GM18951 (cell line): ENCODE data around the gene STX8.

Source experiments
- POLR2A ChIP-seq: IDR thresholded peaks from 4 replicates; pipeline ENCODE4 v1.6.1; 2011; ENCODE audit warnings: mild to moderate bottlenecking; ENCODE audit not compliant: insufficient read length, insufficient read depth; ENCODE audit errors: extremely low read depth
- in situ Hi-C: fragments of 300-500 bp; cut with MboI; formaldehyde crosslinking; loops from one replicate; pipeline ENCODE4 v1.12.0; 2022; ENCODE audit warnings: low sequenced_read_pairs, mixed read lengths, inconsistent platforms; ENCODE audit not compliant: unreplicated experiment

The STX8 gene

DNA sequence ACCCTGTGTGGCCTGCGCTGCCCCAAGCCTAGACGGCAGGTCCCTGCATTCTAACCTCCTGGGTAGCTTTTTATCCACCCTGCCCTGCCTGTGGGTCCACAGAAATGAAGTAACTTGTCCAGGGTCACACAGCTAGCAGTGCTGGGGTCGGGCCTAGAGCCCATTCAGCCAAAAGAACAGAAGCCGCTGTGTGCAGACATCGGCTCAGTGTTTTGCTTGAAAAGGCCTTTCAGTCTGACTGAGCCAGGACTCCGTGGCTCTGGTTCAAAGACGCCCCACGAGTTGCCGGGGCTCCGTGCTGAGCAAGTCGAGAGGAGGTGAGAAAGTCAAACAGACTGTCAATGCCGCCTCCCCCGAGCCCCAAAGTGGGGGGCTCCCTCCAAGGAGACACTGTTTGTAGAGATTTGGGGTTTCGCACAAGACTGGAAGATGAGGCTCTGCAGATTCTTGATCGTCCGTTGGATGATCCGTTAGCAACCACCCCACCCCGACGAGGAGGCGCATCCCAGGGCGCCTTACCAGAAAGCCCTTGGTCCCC lies 328.1 kb downstream of the STX8 start:
- in situ Hi-C loops: no loop called here
- TF ChIP-seq POLR2A: no peak

- no peak for TF ChIP-seq POLR2A
- in situ Hi-C loops: no loop called here
Observed at GRCh38 chr17:9244066-9245052, 331.3 kb downstream of the STX8 start.

GRCh38 chr17:9242983-9243382 lies 332.6 kb downstream of the STX8 start:
- no peak for TF ChIP-seq POLR2A
- in situ Hi-C loops: no loop called here

DNA sequence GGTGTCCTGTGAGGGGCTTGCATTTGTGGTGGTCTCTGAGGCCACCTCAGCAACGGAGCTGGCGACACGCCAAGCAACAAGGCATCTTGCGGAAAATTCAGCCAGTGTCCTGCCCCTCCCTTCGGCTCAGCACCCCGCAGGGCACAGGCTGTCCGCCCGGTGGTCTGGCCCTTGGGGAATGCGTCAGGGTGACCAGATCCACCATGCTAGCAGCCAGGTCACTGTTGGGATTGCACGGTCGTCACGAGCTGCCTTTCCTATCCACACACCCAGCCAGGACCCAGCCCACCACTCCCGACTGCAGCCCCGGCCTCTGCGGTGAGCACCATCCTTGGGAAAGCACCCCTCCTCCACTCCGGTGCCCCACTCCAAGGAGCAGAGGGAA lies 333.1 kb downstream of the STX8 start:
- in situ Hi-C loops: no loop called here
- no peak for TF ChIP-seq POLR2A

DNA sequence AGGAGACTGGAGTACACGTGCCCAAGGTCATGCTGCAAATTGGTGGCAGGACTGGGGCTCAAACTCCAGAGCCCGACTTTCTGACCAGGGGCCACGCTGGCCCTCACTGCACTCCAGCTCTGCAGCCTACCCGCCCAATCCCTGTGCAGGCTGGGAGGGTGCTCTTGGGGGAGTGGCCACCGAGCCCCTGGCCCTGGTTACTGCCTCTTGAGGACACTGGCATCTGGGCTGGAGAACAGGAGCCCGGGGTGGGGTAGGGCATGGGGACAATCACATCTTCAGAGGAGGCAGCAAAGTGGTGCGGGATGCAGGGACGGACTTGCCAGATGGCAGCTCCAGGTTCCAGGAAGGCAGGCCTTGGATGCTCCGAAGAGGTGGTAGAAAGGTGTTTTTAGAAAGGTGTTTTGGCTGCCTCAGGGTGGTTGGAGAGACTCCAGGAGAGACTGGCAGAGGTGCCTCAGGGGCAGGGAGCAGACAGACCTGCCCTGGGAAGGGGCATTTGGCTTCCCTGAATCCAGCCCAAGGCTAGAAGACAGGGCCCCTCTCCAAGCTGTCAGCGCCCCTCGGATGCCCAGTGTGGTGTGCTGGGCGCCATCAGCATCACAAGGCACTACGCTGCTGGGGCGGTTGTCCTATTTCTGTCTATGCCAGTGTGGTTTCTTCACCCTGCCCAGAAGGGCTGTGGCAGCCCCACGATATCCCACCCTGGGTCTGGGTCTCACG lies 333.7 kb downstream of the STX8 start:
- in situ Hi-C loops: no loop called here
- TF ChIP-seq POLR2A: no peak

DNA sequence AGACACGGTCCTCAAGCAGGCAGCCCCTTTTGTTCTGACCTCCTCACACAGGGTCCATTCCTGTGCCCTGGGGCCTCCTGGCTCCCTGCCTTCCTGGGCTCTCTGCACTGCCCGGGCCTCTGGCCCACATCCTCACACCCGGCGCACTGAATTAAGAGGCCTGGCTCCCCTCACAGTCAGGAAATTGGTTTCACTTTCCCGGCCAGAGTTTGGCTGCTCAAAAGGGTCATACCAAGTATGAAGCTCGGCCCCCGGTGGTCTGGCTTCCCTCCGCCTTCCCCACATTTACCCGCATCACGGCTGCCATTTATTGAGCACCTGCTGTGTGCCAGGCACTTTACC lies 334.3 kb downstream of the STX8 start:
- in situ Hi-C loops: no loop called here

GRCh38 chr17:9240659-9241370 lies 334.8 kb downstream of the STX8 start:
- in situ Hi-C loops: no loop called here

More for the DNA sequence above, 334.3 kb downstream of the STX8 start:
- no peak for TF ChIP-seq POLR2A

GRCh38 chr17:9239793-9240658 lies 335.6 kb downstream of the STX8 start:
- in situ Hi-C loops: no loop called here
- TF ChIP-seq POLR2A: peak; percentile 28

More at GRCh38 chr17:9240659-9241370, 334.8 kb downstream of the STX8 start:
- TF ChIP-seq POLR2A: no peak

DNA sequence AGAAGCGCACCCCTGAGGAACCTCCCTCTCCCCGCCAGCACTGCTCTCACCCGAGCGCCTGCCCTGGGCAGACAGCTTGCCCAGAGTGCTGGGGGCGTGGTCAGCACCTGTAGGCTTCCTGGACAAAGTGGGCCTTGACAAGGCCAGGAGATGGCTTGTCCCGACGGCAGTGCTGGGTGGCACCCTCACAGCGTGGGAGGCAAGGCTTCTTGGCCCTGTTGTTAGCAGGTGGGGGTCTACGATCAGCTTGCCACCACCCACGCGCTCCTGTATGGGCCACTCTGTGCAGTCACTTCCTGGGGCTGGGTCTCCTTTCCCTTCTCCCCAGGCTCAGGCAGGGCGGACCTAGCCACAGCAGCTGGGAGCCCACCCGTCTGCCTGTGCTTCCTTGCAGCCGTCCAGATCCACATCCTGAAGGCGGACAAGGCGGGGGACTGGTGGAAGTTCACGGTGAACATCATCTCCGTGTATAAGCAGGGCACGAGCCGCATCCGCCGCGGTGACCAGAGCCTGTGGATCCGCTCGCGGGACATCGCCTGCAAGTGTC lies 336.3 kb downstream of the STX8 start:
- no peak for TF ChIP-seq POLR2A
- in situ Hi-C loops: no loop called here

DNA sequence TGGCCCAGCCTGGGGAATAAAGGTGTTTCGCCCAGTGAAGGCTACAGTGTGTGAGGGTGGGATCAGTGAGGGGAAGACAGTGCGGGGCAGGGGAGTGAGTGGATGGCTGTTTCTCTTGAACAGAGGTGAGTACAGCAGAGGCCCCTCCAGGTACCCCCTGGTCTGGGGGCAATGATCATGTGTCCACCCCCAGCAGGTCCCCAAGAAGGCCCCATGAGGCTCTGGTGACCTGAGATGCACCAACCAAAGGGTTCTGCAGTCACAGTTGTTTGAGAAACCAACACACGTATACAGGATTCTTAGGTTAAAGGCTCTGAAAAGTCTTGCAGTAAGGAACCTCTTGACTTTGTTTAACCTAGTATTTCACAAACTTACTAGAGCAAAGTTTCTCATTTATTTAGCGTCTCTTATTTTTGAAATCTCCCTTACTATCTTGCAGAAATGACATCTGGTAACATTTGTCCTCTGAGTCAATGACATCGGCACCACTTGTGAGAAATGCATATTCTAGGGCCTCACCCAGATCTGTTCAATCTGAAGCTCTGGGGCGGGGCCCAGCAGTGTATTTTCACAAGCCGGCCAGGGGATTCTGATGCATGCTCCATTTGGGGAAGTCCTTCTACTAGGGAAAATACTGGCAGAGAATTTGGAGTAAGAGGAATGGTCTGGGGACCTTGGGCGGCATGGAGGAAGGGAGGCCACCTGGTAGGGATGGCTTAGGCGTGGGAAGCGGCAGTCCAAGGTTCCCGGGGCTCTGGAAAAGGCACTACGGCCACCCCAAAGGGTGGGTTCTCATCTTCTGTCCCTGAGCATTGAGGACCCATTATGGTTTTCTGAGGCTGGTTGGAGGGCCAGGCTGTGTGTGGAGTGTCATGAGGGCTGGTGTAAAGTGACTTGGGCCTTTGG lies 337.0 kb downstream of the STX8 start:
- in situ Hi-C loops: no loop called here
- TF ChIP-seq POLR2A: no peak

- in situ Hi-C loops: no loop called here
- TF ChIP-seq POLR2A: no peak
Observed at GRCh38 chr17:9237661-9238301, 337.8 kb downstream of the STX8 start.
